SK-N-MC (cell line): ENCODE results near the gene LTBP2.

ENCODE experiments used
- EZH2 ChIP-seq: fragments of 200-600 bp; sonication (generic); IDR thresholded peaks from one replicate; pipeline ENCODE4 v1.6.1; 2017; ENCODE audit warnings: antibody characterized with exemption
- FOXP2 ChIP-seq: optimal IDR thresholded peaks from 2 replicates; pipeline ENCODE3; 2011; ENCODE audit warnings: mild to moderate bottlenecking, moderate library complexity; ENCODE audit not compliant: insufficient read depth; ENCODE audit errors: extremely low read length, control extremely low read depth
- POLR2AphosphoS5 ChIP-seq: IDR thresholded peaks from 2 replicates; pipeline ENCODE4 v1.6.1; 2012; ENCODE audit warnings: mild to moderate bottlenecking, low read depth, low read length, borderline replicate concordance

DNA sequence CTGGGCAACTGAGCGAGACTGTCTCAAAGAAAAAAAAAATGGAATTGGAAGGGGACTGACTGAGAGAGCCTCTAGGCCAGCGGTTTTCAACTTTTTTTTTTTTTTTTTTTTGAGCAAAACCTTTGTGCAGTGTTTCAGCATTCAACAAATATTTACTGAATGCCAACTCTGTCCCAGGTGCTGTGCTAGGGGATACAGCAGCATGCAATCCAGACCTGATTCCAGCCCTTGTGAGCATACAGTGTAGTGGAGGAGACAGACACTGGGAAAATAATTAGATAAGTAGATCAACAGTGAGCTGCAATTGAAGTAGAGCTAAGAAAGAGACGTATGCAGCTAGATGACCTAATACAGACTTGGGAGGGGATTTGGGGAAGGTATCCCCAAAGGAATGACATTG, 23.8 kb upstream of the LTBP2 start:
- TF ChIP-seq POLR2AphosphoS5 (no peak), EZH2 (no peak), FOXP2 (no peak)
